ENCODE data around the gene MAEL. TPM values are rescaled to one million over a fixed set of nuclear protein-coding genes. Genes with fewer than 3 reads are reported as not detected.

MAEL gene
- total RNA-seq, 2 experiments from 2014 or later: not detected

DNA sequence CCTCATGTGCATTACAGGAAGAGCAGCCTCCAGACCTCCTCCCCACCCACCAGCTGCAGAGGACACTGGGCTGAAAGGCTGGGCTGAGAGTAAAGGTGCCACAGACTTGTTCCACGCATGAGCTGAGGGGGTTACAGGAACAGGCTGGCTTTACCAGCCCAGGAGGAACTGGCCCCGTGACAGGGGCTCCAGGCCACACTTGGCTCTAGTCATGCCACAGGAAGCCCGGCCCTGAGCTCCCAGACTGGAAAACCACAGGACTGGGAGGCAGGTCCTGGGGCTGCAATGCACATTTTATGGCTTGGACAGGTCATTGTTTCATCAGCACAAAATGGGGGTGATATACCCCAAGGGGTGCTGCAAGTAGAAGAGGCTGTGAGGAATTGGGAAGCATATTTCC is 65.5 kb downstream of the MAEL start:
- H3K27me3 Mint-ChIP-seq: peaks cover 3% of the 10 kb centered on the region
- peaks cover 23% of the 10 kb centered on the region for H3K4me1 Mint-ChIP-seq
- H3K27ac Mint-ChIP-seq: no peak overlapping the region
- no peaks in the 10 kb centered on the region for H3K36me3 Mint-ChIP-seq
- POLR2A ChIA-PET: interaction anchor here (1.3 to 1.8 kb wide), 3 partner anchors 11 to 148 kb away, joined by 4 to 8 read pairs (median 7); no protein-coding TSS in a partner anchor
- ATAC-seq (ENCODE audit: low read depth): no peak
- H3K4me3 Mint-ChIP-seq: no peak overlapping the region
- H3K9me3 Mint-ChIP-seq: no peaks in the 10 kb centered on the region
- no peak for DNase-seq

DNA sequence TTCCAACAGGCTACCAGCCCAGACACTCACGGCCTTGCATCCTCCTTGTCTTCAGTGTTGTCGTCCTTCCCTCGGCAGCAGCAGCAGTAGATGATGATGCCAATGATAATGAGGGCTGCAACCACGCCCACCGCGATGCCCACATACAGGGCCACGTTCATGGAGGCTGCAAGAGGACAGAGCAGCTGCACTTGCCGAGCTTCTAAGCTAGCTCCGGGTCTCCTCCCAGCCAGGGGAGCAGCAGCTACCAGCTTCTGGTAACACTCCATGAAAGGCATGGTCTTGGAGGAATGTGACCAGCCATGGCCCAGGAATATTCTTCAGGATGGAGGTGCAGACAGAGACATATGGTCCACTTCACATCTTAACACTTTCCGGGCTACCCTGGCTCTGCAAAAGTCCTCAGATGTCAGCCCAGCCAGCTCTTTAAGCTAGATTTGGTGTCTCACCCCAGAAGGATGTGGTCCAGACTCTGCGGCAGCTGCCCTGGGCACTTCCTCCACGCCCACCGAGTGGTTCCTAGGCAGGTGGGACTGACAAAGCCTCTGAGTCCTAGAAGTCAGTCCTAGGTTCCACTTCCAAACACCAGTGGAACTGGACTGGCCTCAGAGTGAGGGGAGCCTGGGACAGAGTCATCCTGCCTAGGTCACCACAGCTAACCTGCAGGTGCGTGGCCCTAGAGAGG is 66.0 kb downstream of the MAEL start:
- no peak overlapping the region for H3K27ac Mint-ChIP-seq
- DNase-seq: no peak
- H3K4me1 Mint-ChIP-seq: peaks cover 23% of the 10 kb centered on the region
- H3K4me3 Mint-ChIP-seq: no peak overlapping the region
- H3K36me3 Mint-ChIP-seq: no peaks in the 10 kb centered on the region
- no peaks in the 10 kb centered on the region for H3K9me3 Mint-ChIP-seq
- no peak for ATAC-seq (ENCODE audit: low read depth)
- peaks cover 3% of the 10 kb centered on the region for H3K27me3 Mint-ChIP-seq
- POLR2A ChIA-PET: interaction anchor here (1.3 to 1.8 kb wide), 3 partner anchors 11 to 149 kb away, joined by 4 to 8 read pairs (median 7); no protein-coding TSS in a partner anchor

DNA sequence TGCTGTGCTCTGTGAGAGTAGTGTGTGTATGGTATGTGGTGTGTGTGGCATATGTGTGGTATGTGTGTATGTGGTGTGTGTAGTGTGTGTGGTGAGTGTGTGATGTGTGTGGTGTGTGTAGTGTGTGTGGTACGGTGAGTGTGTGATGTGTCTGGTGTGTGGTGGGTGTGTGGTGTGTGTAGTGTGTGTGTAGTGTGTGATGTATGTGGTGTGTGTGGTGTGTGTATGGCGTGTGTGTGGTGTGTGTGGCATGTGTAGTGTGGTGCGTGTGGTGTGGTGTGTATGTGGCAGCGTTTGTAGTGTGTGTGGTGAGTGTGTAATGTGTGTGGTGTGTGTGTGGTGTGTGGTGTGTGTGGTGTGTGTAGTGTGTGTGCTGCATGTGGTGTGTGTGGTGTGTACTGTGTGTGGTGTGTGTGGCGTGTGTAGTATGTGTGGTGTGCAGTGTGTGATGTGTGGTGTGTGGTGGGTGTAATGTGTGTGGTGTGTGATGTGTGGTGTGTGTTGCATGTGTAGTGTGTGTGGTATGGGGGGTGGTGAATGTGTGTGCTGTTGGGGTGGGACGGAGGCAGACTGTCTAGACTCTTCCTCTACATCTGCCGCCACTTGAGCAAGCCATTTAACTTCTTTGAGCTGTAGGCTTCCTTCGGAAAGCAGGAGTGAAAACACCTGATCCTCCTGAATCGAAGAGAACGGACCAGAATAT is 67.6 kb downstream of the MAEL start:
- ATAC-seq (ENCODE audit: low read depth) (peak; percentile 35), DNase-seq (no peak)
- Mint-ChIP-seq H3K4me1 (peaks cover 23% of the 10 kb centered on the region), H3K27ac (no peak overlapping the region), H3K9me3 (no peaks in the 10 kb centered on the region), H3K4me3 (no peak overlapping the region), H3K36me3 (no peaks in the 10 kb centered on the region), H3K27me3 (peaks cover 3% of the 10 kb centered on the region)
- POLR2A ChIA-PET: interaction anchor here (1.0 to 3.5 kb wide), 3 partner anchors 13 to 151 kb away, joined by 3 to 22 read pairs (median 5); no protein-coding TSS in a partner anchor

DNA sequence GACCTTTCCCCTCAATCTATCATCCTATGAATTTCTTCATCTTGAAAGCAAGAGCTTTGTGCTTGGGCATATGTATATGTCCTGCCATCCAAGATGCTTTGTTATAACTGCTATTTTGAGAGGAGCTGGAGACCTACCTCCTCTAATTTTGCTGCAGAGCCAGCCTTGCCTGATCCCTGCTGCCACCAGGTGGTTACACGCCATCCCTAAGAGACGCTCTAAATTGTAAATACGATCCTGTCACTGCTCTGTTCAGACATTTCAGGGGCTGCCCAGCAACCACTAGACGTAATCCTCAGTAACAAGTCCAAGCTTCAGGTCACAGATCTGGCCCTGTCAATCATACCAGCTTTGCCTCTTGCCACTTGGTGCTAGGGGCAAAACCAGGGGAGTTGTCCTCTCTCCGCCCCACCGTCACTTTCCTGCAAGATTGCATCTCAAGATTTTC is 68.2 kb downstream of the MAEL start:
- Mint-ChIP-seq H3K27me3 (no peaks in the 10 kb centered on the region), H3K4me1 (peaks cover 17% of the 10 kb centered on the region), H3K4me3 (no peak overlapping the region), H3K36me3 (no peaks in the 10 kb centered on the region), H3K9me3 (no peaks in the 10 kb centered on the region), H3K27ac (no peak overlapping the region)
- POLR2A ChIA-PET: interaction anchor here (1.0 to 3.5 kb wide), 3 partner anchors 13 to 152 kb away, joined by 3 to 22 read pairs (median 5); no protein-coding TSS in a partner anchor
- DNase-seq (peak; percentile 51), ATAC-seq (ENCODE audit: low read depth) (peak; percentile 77)

DNA sequence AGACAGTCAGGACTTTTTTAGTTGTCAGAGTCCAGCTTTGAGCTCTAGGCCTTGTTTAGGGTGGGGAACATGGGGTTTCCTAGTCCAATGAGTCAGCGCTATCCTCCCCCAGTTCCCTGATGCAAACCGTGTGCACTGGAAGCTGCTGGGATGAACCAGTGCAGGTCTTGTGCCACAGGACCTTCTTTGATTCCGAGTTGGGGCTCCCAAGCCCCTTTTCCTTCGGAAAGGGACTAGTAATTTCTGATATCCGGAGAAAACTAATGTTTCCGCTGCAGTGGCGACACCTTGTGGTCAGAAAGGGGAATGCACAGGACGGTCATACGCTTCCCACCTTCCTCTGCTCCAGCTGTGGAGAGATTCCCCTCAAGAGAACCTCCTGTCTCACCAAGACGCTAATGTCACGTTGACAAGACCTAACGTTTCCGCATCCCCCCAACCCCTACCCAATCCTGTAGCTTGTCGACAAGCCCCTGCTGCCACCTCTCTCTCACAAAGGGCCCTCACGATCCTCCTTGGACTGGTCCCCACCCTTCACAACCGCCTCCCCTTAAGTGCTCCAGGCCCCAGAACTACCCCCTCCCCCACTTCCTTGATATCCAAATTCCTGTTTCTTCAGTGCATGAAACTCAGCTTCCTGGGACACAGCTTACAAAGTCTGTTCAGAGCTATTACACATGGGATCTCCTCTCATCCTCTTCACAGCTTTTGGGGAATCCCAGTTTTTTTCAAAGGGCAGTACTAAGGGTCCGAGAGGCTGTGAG is 70.1 kb downstream of the MAEL start:
- Mint-ChIP-seq H3K4me1 (peaks cover 14% of the 10 kb centered on the region), H3K27ac (peak overlapping the region; percentile 43), H3K27me3 (no peaks in the 10 kb centered on the region), H3K4me3 (peak overlapping the region; percentile 8), H3K36me3 (no peaks in the 10 kb centered on the region), H3K9me3 (no peaks in the 10 kb centered on the region)
- POLR2A ChIA-PET: interaction anchor here (0.8 to 3.5 kb wide), 3 partner anchors 150 to 183 kb away, joined by 3 to 22 read pairs (median 3); partner anchors contain the start of gene TADA1
- ATAC-seq (ENCODE audit: low read depth) (peak; percentile 21), DNase-seq (peak; percentile 75)

DNA sequence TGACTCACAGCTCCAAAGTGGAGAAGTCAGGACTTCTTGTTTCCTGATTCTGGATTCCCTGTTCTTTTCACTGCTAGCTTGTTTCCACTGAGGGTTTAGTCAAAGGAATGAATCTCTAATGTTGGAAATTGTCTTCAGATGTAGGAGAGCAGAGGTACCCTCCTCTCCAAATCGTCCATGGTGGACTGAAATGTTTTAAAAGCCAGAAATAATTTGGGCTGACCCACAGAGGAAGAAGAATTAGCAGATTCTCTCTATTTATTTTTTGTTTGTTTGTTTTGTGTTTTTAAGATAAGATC is 70.7 kb downstream of the MAEL start:
- peaks cover 14% of the 10 kb centered on the region for H3K4me1 Mint-ChIP-seq
- no peaks in the 10 kb centered on the region for H3K36me3 Mint-ChIP-seq
- H3K4me3 Mint-ChIP-seq: no peak overlapping the region
- H3K27ac Mint-ChIP-seq: no peak overlapping the region
- H3K27me3 Mint-ChIP-seq: no peaks in the 10 kb centered on the region
- POLR2A ChIA-PET: interaction anchor here (0.8 to 3.5 kb wide), 3 partner anchors 150 to 184 kb away, joined by 3 to 22 read pairs (median 3); partner anchors contain the start of gene TADA1
- ATAC-seq (ENCODE audit: low read depth) (no peak), DNase-seq (no peak)
- H3K9me3 Mint-ChIP-seq: no peaks in the 10 kb centered on the region

DNA sequence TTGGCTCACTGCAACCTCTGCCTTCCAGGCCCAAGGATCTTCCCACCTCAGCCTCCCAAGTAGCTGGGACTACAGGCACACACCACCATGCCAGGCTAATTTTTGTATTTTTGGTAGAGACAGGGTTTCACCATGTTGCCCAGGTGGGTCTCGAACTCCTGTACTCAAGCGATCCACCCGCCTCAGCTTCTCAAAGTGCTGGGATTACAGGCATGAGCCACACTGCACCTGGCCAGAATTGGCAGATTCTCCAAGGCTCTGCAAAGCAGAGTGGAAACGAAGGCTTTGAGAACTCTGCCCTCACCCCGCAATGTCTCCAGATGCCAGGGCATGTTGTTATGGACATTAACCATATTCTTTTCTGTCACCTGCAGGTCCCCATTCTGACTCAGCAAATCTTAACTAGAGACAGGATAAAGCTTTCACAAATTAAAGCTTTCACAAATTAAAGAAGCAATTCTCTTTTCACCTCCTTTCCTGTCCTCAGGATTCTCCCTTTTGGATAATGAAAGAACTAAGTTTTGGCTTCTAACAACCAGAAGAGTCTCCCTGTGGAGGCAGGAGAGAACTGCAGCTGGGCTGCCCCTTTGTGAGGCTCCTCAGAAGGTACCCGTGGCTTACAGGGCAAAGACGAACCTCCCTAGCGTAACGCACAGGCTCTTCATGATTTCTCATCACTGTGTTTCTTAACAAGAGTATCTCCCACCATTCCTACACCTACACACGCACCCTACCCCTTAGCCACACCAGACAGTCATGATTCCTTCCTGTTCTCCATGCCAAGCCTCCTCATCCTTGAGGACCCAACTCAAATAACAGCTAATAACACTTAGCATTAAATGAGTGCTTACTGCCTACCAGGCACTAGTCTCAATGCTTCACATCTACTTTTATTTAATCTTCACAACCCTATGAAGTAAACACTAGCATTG is 71.3 kb downstream of the MAEL start:
- no peaks in the 10 kb centered on the region for H3K27me3 Mint-ChIP-seq
- ATAC-seq (ENCODE audit: low read depth): no peak
- no peaks in the 10 kb centered on the region for H3K9me3 Mint-ChIP-seq
- no peak overlapping the region for H3K4me3 Mint-ChIP-seq
- H3K27ac Mint-ChIP-seq: no peak overlapping the region
- peaks cover 9% of the 10 kb centered on the region for H3K4me1 Mint-ChIP-seq
- DNase-seq: no peak
- POLR2A ChIA-PET: interaction anchor here (0.8 to 3.5 kb wide), 4 partner anchors 151 to 185 kb away, joined by 3 to 22 read pairs (median 3); partner anchors contain the start of gene TADA1
- H3K36me3 Mint-ChIP-seq: no peaks in the 10 kb centered on the region

DNA sequence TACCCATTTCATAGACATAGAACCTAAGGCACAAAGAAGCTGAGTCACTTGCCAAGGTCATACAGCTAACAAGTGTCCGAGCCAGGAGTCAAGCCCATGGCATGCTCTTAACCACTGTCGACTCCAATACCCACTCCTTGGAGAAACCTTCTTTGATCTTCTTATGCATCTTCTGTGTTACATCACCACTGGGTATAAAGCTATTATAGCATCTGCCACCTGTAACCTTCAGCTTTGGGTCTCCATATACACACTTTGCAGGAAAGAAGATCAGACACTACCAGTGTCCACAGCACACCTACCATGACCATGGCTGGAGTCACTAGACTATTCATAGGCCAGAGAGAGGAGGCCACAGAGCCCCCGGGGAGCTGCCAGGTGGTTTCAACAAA is 72.0 kb downstream of the MAEL start:
- Mint-ChIP-seq H3K36me3 (no peaks in the 10 kb centered on the region), H3K27me3 (no peaks in the 10 kb centered on the region), H3K4me3 (no peak overlapping the region), H3K27ac (no peak overlapping the region), H3K4me1 (peaks cover 6% of the 10 kb centered on the region), H3K9me3 (no peaks in the 10 kb centered on the region)
- no peak for ATAC-seq (ENCODE audit: low read depth)
- no peak for DNase-seq
- POLR2A ChIA-PET: interaction anchor here (1.0 kb wide), 1 partner anchor 158 kb away, joined by 3 read pairs; no protein-coding TSS in a partner anchor

DNA sequence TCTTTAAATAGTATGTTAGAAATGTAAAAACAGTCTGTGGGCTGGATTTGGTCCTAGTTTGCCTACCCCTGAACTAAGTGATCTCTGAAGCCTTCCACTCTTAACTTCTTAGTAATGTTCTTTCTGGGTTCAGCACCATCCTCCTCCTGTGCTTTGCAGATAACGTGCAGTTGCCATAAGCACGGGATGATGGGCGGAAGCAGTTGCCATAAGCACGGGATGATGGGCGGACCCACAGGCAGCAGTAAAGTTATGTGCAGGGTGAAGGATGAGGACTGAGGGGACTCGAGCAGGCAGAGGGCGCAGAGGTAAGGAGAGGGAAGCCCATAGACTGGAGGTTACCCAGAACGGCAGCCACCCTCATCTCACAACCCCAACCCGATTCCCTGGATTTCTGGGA is 75.5 kb downstream of the MAEL start:
- no peaks in the 10 kb centered on the region for H3K9me3 Mint-ChIP-seq
- DNase-seq: no peak
- H3K4me3 Mint-ChIP-seq: no peak overlapping the region
- no peaks in the 10 kb centered on the region for H3K36me3 Mint-ChIP-seq
- H3K27me3 Mint-ChIP-seq: no peaks in the 10 kb centered on the region
- H3K27ac Mint-ChIP-seq: no peak overlapping the region
- POLR2A ChIA-PET: no interaction called here
- ATAC-seq (ENCODE audit: low read depth): no peak
- peaks cover 3% of the 10 kb centered on the region for H3K4me1 Mint-ChIP-seq

DNA sequence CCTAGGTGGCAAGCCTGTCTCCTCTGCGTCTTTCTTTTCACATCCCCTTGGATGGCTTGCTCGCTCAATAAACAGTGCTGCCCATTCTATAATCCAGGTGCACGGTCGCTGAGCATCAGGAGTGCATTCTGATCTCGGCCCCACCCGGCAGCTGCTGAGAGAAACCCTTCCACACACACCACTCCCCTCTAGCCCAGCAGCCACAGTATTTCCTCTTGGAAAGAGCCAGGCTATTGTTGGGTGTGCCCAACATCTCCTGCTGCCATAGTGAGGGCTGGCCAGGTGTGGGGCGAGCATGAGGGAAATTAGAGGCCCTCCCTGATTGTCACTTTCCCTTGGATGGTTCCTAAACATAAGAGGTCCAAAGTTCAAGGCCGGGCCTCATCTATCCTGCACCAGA is 76.4 kb downstream of the MAEL start:
- H3K27ac Mint-ChIP-seq: no peak overlapping the region

DNA sequence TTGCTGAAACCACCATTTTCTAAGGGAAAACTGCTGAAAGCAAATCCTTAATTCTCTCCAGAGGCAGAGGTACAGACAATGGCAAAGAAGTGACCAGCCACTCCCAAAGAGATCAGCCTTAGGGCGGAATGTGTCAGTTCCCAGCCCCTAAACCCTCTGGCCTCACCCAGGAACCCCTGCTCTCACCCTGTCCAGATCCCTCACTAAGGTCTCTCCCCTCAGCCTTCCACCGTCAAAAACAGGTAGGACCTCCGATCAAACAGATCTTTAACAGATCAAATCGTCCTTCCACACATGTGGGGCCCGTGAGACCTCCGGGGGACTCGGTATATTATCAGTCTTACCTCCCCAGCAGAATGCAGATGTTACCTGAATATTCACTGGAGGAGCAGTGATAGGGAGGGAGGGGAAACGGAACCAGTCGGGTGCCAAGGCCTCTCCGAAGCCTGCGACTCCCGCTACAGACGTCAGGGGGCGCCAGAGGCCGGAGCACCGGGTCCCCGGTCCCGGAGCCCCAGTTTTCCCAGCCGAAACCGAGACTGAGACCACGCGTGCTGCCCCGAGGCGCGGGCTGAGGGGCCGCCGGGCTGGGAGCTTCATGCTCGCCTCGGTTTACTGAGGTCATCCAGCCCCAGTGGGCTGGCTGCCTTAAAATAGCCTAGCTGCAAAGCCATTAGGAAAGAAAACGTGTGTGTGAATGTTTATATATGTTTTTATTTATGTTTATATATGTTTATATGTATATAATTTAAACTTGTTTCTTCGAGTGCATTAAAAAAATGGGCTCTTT is 77.4 kb downstream of the MAEL start:
- ATAC-seq (ENCODE audit: low read depth): peak; percentile 86
- DNase-seq: peak; percentile 88
- Mint-ChIP-seq H3K4me1 (peaks cover 3% of the 10 kb centered on the region), H3K27me3 (no peaks in the 10 kb centered on the region), H3K27ac (no peak overlapping the region), H3K36me3 (no peaks in the 10 kb centered on the region), H3K9me3 (no peaks in the 10 kb centered on the region), H3K4me3 (peak overlapping the region; percentile 52)
- POLR2A ChIA-PET: interaction anchor here (1.0 kb wide), 1 partner anchor 154 kb away, joined by 3 read pairs; no protein-coding TSS in a partner anchor

More for the DNA sequence above, 76.4 kb downstream of the MAEL start:
- DNase-seq (no peak), ATAC-seq (ENCODE audit: low read depth) (no peak)
- Mint-ChIP-seq H3K9me3 (no peaks in the 10 kb centered on the region), H3K27me3 (no peaks in the 10 kb centered on the region), H3K36me3 (no peaks in the 10 kb centered on the region), H3K4me3 (no peak overlapping the region), H3K4me1 (peaks cover 3% of the 10 kb centered on the region)
- POLR2A ChIA-PET: interaction anchor here (1.0 kb wide), 1 partner anchor 155 kb away, joined by 3 read pairs; no protein-coding TSS in a partner anchor

DNA sequence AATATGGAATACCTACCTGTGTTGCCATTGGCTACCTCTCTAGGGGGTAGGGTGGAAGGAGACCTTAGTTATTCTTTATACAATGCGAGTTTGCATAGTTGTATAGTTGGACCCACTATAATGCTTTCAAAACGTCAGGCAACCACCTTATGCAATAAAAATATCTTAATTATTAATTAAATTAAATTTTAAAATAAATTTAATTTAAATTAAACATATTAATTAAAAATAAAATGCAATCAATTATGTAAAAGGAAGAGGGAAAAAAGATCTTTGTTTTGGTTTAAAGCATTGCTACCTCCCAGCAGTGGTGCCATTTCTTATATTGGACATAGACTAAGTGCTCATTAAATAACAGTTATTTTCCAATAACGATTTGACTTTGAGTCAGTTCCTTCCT is 78.8 kb downstream of the MAEL start:
- H3K9me3 Mint-ChIP-seq: no peaks in the 10 kb centered on the region
- no peaks in the 10 kb centered on the region for H3K36me3 Mint-ChIP-seq
- POLR2A ChIA-PET: no interaction called here
- no peaks in the 10 kb centered on the region for H3K27me3 Mint-ChIP-seq
- no peak overlapping the region for H3K27ac Mint-ChIP-seq
- H3K4me3 Mint-ChIP-seq: no peak overlapping the region
- DNase-seq (no peak), ATAC-seq (ENCODE audit: low read depth) (no peak)
- peaks cover 3% of the 10 kb centered on the region for H3K4me1 Mint-ChIP-seq
